SK-N-MC (cell line): ENCODE measurements around the gene CHCHD5.
"Not testable (repeated sequence)": the region's sequence is repeated elsewhere in the genome, so short reads cannot be mapped to it uniquely, and the experiment has no call there.

Experiments
- DNase-seq: peaks from one replicate; pipeline ENCODE4 v3.0.0-alpha.2; 2011; ENCODE audit warnings: low read depth, low spot score
- H3K27ac ChIP-seq: fragments of 200-600 bp; sonication (generic); 2 replicates; pipeline ENCODE4 v1.5.1; 2016; ENCODE audit warnings: mixed run types
- H3K36me3 ChIP-seq: fragments of 200-600 bp; sonication (generic); 2 replicates; pipeline ENCODE4 v1.6.1; 2017; ENCODE audit warnings: antibody characterized with exemption, low read length, mixed read lengths; ENCODE audit not compliant: insufficient read depth
- H3K4me3 ChIP-seq: fragments of 200-600 bp; sonication (generic); 2 replicates; pipeline ENCODE4 v1.5.1; 2016
- H3K9ac ChIP-seq: fragments of 200-600 bp; sonication (generic); 2 replicates; pipeline ENCODE4 v1.8.0; 2017; ENCODE audit warnings: mixed run types, mixed read lengths; ENCODE audit not compliant: insufficient read length
- H3K9me3 ChIP-seq: fragments of 200-600 bp; sonication (generic); 2 replicates; pipeline ENCODE4 v1.6.1; 2017; ENCODE audit warnings: low read depth, mild to moderate bottlenecking, antibody characterized with exemption, low read length, moderate library complexity, mixed read lengths
- EZH2 ChIP-seq: fragments of 200-600 bp; sonication (generic); IDR thresholded peaks from one replicate; pipeline ENCODE4 v1.6.1; 2017; ENCODE audit warnings: antibody characterized with exemption
- FOXP2 ChIP-seq: optimal IDR thresholded peaks from 2 replicates; pipeline ENCODE3; 2011; ENCODE audit warnings: mild to moderate bottlenecking, moderate library complexity; ENCODE audit not compliant: insufficient read depth; ENCODE audit errors: extremely low read length, control extremely low read depth
- POLR2AphosphoS5 ChIP-seq: IDR thresholded peaks from 2 replicates; pipeline ENCODE4 v1.6.1; 2012; ENCODE audit warnings: mild to moderate bottlenecking, low read depth, low read length, borderline replicate concordance

CHCHD5 gene, protein sequence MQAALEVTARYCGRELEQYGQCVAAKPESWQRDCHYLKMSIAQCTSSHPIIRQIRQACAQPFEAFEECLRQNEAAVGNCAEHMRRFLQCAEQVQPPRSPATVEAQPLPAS

GRCh38 chr2:112584134-112584890 lies at the start of gene CHCHD5:
CHCHD5 (plus strand) TSS chr2:112584609; CDS start chr2:112584648, 39 bp downstream.
- Histone ChIP-seq H3K36me3 (peaks cover 3% of the 10 kb centered on the region; the same call in 1 of the 2 replicates), H3K9ac (peak within 1 kb of the TSS; percentile 91), H3K9me3 (no peaks in the 10 kb centered on the region), H3K27ac (peak within 1 kb of the TSS; percentile 79), H3K4me3 (peak within 1 kb of the TSS; percentile 77)
- TF ChIP-seq POLR2AphosphoS5 = peak; percentile 76
- TF ChIP-seq FOXP2 = no peak
- DNase-seq = peak; percentile 78

GRCh38 chr2:112534826-112535225 lies 49.6 kb upstream of the CHCHD5 start:
- peaks cover 26% of the 10 kb centered on the region for H3K36me3 ChIP-seq
- H3K4me3 ChIP-seq = no peak overlapping the region
- no peaks in the 10 kb centered on the region for H3K9me3 ChIP-seq
- H3K9ac ChIP-seq = no peak overlapping the region
- TF ChIP-seq EZH2 = no peak
- no peak for TF ChIP-seq FOXP2
- no peak for TF ChIP-seq POLR2AphosphoS5
- no peak overlapping the region for H3K27ac ChIP-seq
- no peak for DNase-seq

GRCh38 chr2:112536665-112537064 lies 47.7 kb upstream of the CHCHD5 start:
- not testable (repeated sequence) for H3K4me3 ChIP-seq, H3K27ac ChIP-seq, H3K9me3 ChIP-seq, DNase-seq, H3K9ac ChIP-seq
- H3K36me3 ChIP-seq = peaks cover 12% of the 10 kb centered on the region

- Histone ChIP-seq H3K36me3 (no peaks in the 10 kb centered on the region), H3K4me3 (no peak overlapping the region), H3K9me3 (no peaks in the 10 kb centered on the region), H3K27ac (no peak overlapping the region), H3K9ac (no peak overlapping the region)
- TF ChIP-seq EZH2 = no peak
- TF ChIP-seq POLR2AphosphoS5 = no peak
- no peak for TF ChIP-seq FOXP2
- no peak for DNase-seq
Measured at GRCh38 chr2:112539306-112539705, 45.1 kb upstream of the CHCHD5 start.

DNA sequence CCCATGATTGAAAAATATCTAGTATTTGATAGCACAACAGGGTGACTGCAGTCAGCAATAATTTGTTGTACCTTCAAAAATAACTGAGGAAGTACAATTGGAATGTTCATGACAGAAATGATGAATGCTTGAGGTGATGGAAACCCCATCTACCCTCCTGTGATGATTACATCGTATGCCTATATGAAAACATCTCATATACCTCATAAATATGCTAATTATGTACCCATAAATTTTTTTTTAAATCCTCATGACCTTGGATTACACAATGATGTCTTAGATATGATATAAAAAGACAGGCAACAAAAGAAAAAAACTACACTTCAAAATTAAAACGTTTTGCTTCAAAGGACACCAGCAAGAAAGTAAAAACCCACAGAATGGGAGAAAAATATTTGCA lies 43.5 kb upstream of the CHCHD5 start:
- peak overlapping the region; percentile 22; the same call in 1 of the 2 replicates for H3K27ac ChIP-seq
- TF ChIP-seq POLR2AphosphoS5 (no peak), EZH2 (no peak), FOXP2 (no peak)
- no peaks in the 10 kb centered on the region for H3K9me3 ChIP-seq
- DNase-seq = no peak
- peak overlapping the region; percentile 90 for H3K4me3 ChIP-seq
- H3K36me3 ChIP-seq = peaks cover under 1% of the 10 kb centered on the region; the same call in 1 of the 2 replicates
- H3K9ac ChIP-seq = no peak overlapping the region

- no peak for DNase-seq
- H3K4me3 ChIP-seq = peak overlapping the region; percentile 90
- TF ChIP-seq POLR2AphosphoS5 (no peak), EZH2 (no peak), FOXP2 (no peak)
Measured at GRCh38 chr2:112541315-112542122, 42.9 kb upstream of the CHCHD5 start.

GRCh38 chr2:112542123-112542983 lies 42.1 kb upstream of the CHCHD5 start, which contains the start of gene POLR1B:
POLR1B (plus strand) TSS chr2:112542465; CDS start chr2:112542495, 30 bp downstream.
- no peak for DNase-seq
- no peak for TF ChIP-seq FOXP2
- TF ChIP-seq POLR2AphosphoS5 = peak; percentile 69
- no peaks in the 10 kb centered on the region for H3K9me3 ChIP-seq
- H3K9ac ChIP-seq = peak within 1 kb of the TSS; percentile 79
- H3K27ac ChIP-seq = peak within 1 kb of the TSS; percentile 48; the same call in 1 of the 2 replicates
- H3K4me3 ChIP-seq = peak within 1 kb of the TSS; percentile 90
- peaks cover 12% of the 10 kb centered on the region for H3K36me3 ChIP-seq

More at GRCh38 chr2:112541315-112542122, 42.9 kb upstream of the CHCHD5 start:
- Histone ChIP-seq H3K36me3 (peaks cover 5% of the 10 kb centered on the region; the same call in 1 of the 2 replicates), H3K9ac (peak overlapping the region; percentile 79), H3K27ac (peak overlapping the region; percentile 48; the same call in 1 of the 2 replicates), H3K9me3 (no peaks in the 10 kb centered on the region)
